Liver (tissue), 3 donors: ENCODE results near the gene CDH23.

ENCODE experiments used
- RAD21 ChIP-seq, 2 donors: IDR thresholded peaks; 2 replicates each; pipeline ENCODE4 v1.6.1; 2016; ENCODE audit warnings: antibody characterized with exemption in 2 of 2, mild to moderate bottlenecking in 2 of 2
- SP1 ChIP-seq: IDR thresholded peaks from 2 replicates; pipeline ENCODE4 v1.6.1; 2018; ENCODE audit warnings: antibody characterized with exemption, mild to moderate bottlenecking
- TF ChIP-seq, protein P1 (sequence below): fragments of 150-350 bp; IDR thresholded peaks from 2 replicates; pipeline ENCODE4 v1.5.1; 2017; ENCODE audit warnings: improper control_type of control experiment, low read depth, low read length; ENCODE audit not compliant: missing input control
- TF ChIP-seq, protein P2 (sequence below): IDR thresholded peaks from 2 replicates; pipeline ENCODE4 v1.6.1; 2016; ENCODE audit warnings: antibody characterized with exemption
- donor health status: healthy.
- donor health status: healthy.

DNA sequence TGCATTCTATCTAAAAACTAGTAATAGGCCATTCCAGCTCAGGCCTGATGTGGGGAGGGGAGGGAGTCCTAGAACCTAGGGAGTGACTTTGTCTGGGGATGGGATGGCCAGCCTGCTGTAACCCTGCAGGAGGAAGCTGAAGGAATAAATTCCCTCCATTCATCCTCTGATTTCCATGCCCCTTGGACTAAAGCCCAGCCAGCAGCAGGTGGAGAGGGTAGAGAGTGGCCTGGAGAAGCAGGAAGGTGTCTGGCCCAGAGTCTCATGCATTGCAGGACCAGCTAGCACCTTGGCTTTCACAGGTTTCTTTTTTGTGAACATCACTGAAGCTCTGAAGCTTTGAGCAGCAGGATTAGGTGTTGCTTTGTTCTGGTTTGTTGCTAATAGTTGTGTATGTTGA, 32.8 kb upstream of the CDH23 start:
- TF ChIP-seq, protein P1, sequence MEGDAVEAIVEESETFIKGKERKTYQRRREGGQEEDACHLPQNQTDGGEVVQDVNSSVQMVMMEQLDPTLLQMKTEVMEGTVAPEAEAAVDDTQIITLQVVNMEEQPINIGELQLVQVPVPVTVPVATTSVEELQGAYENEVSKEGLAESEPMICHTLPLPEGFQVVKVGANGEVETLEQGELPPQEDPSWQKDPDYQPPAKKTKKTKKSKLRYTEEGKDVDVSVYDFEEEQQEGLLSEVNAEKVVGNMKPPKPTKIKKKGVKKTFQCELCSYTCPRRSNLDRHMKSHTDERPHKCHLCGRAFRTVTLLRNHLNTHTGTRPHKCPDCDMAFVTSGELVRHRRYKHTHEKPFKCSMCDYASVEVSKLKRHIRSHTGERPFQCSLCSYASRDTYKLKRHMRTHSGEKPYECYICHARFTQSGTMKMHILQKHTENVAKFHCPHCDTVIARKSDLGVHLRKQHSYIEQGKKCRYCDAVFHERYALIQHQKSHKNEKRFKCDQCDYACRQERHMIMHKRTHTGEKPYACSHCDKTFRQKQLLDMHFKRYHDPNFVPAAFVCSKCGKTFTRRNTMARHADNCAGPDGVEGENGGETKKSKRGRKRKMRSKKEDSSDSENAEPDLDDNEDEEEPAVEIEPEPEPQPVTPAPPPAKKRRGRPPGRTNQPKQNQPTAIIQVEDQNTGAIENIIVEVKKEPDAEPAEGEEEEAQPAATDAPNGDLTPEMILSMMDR, result no peak
- no peak for TF ChIP-seq SP1
- TF ChIP-seq RAD21 (IDR thresholded peaks at IDR 0.05), result no peak
- TF ChIP-seq, protein P2, sequence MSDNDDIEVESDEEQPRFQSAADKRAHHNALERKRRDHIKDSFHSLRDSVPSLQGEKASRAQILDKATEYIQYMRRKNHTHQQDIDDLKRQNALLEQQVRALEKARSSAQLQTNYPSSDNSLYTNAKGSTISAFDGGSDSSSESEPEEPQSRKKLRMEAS, result no peak
